ENCODE measurements around the gene LHCGR. TPM values are rescaled to one million over a fixed set of nuclear protein-coding genes. Genes with fewer than 3 reads are reported as not detected.

The LHCGR gene
- total RNA-seq, 1 donor from 2014 or later, result not detected

Other genes with a start within 250 kb of the LHCGR start
- 1.2 and 2.0 TPM in 2 replicates for gene STON1, start 225.6 kb downstream of the LHCGR start, total RNA-seq
- under 0.01 TPM in 2 replicates for gene GTF2A1L, start 137.9 kb downstream of the LHCGR start, total RNA-seq